Measurements from ENCODE around the gene LRRC2.
A peak's percentile ranks its signal among the peaks of the same experiment; 100 is the strongest.
"Not testable (repeated sequence)": the region's sequence is repeated elsewhere in the genome, so short reads cannot be mapped to it uniquely, and the experiment has no call there.

LRRC2 gene

DNA sequence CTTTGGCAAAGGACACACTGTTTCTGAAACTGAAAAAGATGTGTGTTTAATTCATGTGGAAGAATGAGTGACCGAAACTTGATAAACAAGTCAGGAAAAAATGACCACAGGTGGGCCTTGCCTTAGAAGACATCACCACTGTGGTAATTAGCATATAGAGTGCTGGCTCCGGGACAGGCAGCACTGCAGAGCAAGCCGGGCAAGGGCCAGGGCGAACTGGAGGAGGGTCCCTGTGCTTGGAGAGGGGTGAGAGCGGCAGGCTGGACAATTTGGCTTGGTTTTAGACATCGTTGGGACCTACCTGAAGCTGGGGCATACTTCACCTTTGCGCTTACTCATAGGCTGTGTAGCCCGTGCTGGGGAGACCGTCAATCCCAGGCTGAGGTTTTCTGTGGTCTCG, 60.1 kb downstream of the LRRC2 start:
- in situ Hi-C loops (cut with HindIII; ENCODE audit: low pct_unique_long_range_greater_than_20kb, low sequenced_read_pairs) = no loop called here
- no peak for TF ChIP-seq JUND (IDR thresholded peaks at IDR 0.05; ENCODE audit: low read depth)
- no peak for DNase-seq (ENCODE audit: low read depth in 1 of 2, low spot score in 1 of 2)

DNA sequence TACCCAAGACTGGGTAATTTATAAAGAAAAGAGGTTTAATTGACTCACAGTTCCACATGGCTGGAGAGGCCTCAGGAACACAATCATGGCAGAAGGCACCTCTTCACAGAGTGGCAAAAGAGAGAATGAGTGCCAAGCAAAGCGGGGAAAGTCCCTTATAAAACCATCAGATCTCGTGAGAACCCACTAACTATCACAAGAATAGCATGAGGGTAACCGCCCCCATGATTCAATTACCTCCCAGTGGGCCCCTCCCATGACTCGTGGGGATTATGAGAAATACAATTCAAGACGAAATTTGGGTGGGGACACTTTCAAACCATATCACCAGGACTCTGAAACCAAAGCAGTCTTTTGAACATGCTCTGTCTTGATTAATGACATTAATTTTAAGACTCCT, 61.3 kb downstream of the LRRC2 start:
- TF ChIP-seq JUND (IDR thresholded peaks at IDR 0.05; ENCODE audit: low read depth) = no peak
- in situ Hi-C loops (cut with HindIII; ENCODE audit: low pct_unique_long_range_greater_than_20kb, low sequenced_read_pairs) = no loop called here
- DNase-seq (ENCODE audit: low read depth in 1 of 2, low spot score in 1 of 2) = no peak

DNA sequence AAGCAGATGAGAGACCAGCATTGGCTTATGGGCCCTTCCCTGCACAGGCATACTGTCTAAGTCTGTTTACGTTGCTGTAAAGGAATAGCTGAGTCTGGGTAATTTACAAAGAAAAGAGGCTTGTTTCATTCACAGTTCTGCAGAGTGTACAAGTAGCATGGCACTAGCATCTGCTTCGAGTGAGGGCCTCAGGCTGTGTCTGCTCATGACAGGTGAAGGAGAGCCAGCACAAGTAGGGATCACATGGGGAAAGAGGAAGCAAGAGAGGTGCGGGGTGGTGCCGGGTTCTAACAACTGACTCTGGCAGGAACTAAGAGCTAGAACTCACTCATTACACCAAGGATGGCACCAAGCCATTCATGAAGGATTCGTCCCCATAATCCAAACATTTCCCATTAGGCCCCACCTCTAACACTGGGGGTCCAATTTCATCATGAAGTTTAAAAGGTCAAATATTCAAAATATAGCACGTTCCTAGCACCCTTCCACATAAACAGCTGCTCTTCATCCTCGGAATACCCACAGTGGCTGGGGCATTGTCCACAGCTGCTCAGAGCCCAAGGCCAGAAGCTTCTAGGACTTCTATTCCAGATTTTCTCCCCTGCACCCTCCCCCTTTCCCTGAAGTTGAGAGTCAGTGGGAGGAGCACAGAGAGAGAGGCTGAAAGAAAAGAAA, 62.8 kb downstream of the LRRC2 start:
- in situ Hi-C loops (cut with HindIII; ENCODE audit: low pct_unique_long_range_greater_than_20kb, low sequenced_read_pairs) = no loop called here
- no peak for DNase-seq (ENCODE audit: low read depth in 1 of 2, low spot score in 1 of 2)
- no peak for TF ChIP-seq JUND (IDR thresholded peaks at IDR 0.05; ENCODE audit: low read depth)

DNA sequence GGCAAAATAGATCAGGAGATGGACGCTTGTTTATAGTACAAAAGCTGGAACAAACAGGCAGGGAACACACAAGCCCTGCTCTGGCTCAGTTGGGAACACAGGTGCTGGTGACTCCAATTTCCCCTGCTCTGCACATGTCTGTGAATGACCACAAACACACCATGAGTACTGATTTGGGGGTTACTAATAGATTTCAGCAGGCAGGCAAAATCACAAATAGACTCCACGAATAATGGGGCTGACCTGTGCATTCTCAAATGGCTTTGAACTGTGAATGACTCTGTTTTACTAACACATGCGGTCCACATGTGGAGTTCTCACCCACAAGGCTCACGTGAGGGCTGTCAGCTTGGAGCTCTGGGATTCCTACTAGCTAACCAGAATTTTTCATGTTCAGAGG, 64.4 kb downstream of the LRRC2 start:
- in situ Hi-C loops (cut with HindIII; ENCODE audit: low pct_unique_long_range_greater_than_20kb, low sequenced_read_pairs) = no loop called here
- DNase-seq (ENCODE audit: low read depth in 1 of 2, low spot score in 1 of 2) = no peak
- TF ChIP-seq JUND (IDR thresholded peaks at IDR 0.05; ENCODE audit: low read depth) = no peak

DNA sequence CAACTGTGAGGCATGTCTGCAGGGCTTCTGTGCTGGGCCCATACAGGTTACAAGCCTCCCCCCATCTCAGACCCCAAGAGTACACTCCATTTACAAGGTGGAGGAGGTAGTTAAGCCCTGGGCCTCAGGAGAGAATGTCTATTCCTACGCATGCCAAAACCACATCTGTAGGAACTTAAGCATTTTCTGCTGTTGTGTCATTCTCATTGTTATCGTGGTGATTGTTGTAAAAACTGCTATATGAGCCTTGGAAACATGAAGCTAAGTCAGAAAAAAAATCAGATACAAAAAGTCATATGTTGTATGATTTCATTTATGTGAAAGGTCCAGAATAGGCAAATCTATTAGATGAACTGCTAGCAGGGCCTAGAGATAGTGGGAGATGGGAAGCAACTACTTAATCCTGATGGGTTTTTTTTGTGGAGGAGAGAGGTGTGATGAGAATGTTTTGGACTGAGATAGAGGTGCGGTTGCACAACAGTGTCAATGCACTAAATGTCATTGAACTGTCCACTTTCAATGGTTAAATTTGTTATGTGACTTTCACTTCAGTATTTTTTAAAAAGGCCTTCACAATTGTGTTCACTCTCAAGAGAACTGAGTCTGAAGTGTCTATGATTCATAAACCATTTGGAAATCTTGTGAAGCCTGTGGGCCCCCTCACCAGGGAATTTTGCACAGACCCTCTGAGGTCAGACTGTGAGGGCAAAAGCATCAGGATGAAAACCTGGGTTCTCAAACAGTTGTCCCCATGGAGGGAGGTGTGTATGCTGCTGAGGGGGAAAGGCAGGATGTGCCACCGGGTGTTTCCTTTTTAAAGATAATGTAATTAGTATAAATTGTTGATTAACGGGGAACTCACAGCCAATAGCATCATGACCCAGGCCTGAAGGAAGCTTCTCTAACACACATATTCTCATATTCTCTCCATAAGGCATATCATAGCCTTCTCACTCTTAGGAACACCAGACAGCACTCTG, 65.2 kb downstream of the LRRC2 start:
- in situ Hi-C loops (cut with HindIII; ENCODE audit: low pct_unique_long_range_greater_than_20kb, low sequenced_read_pairs) = no loop called here
- TF ChIP-seq JUND (IDR thresholded peaks at IDR 0.05; ENCODE audit: low read depth) = no peak
- no peak for DNase-seq (ENCODE audit: low read depth in 1 of 2, low spot score in 1 of 2)

DNA sequence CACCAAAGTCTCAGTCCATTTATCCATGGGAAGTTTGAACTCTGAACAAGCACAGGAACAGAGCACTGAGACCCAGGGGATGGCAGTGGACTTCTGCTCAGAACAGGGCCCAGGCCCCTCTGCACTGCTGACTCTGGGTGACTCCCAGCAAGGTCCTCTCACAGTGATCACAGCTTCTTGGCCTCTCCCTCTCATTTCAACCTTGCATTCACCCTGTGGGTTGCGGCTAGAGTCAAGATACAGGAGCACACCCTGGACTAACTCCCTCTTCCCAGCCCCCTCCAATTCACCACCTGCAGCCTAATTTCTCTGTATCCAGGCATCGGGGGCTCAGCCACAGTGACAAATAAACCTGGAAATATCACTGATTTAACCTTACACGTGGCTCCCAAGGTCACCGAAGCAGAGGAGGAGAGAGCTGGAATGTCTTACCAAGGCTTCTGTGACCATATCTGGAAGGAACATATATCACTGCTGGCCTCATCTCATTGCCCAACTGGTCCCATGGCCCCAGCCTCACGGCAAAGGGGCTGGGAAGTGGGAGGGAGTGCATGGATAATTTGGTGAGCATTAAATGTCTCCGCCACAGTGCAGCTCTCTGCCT, 67.1 kb downstream of the LRRC2 start:
- TF ChIP-seq JUND (IDR thresholded peaks at IDR 0.05; ENCODE audit: low read depth) = no peak
- in situ Hi-C loops (cut with HindIII; ENCODE audit: low pct_unique_long_range_greater_than_20kb, low sequenced_read_pairs) = no loop called here
- DNase-seq (ENCODE audit: low read depth in 1 of 2, low spot score in 1 of 2) = no peak

DNA sequence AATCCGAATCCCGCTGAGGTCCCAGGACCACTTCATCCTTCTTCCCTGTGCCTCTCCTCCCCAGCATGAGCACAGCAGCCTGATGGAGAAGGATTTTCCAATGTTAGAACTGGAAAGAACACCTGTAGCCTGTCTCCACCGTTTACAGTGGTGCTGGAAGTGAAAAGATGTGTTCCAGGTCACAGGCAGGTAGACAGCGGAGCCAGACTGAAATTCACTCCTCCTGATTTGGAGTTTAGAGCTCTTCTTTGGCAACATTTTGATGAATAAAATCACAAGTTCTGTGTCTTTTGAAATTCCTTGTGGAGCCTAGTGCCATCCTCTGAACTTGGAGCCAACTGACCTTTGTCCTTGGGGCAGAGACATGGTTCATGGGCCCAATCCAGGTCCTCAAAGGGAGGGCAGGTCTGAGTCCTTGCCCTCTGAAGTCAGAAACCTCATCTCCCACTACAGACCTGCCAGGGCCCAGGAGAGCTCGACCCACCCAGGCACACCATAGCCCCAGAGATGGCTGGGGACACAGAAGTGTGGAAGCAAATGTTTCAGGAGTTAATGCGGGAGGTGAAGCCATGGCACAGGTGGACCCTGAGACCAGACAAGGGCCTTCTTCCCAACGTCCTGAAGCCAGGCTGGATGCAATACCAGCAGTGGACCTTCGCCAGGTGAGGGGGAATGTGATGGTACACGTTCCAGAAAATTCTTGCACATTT, 68.4 kb downstream of the LRRC2 start, which contains the start of gene RTP3:
TSS of gene RTP3 (plus strand) at position 421 of the 710 bp plus-strand sequence. CDS start at position 508, 87 bp downstream.
- no peak for TF ChIP-seq JUND (IDR thresholded peaks at IDR 0.05; ENCODE audit: low read depth)
- DNase-seq (ENCODE audit: low read depth in 1 of 2, low spot score in 1 of 2) = no peak
- in situ Hi-C loops (cut with HindIII; ENCODE audit: low pct_unique_long_range_greater_than_20kb, low sequenced_read_pairs) = no loop called here

DNA sequence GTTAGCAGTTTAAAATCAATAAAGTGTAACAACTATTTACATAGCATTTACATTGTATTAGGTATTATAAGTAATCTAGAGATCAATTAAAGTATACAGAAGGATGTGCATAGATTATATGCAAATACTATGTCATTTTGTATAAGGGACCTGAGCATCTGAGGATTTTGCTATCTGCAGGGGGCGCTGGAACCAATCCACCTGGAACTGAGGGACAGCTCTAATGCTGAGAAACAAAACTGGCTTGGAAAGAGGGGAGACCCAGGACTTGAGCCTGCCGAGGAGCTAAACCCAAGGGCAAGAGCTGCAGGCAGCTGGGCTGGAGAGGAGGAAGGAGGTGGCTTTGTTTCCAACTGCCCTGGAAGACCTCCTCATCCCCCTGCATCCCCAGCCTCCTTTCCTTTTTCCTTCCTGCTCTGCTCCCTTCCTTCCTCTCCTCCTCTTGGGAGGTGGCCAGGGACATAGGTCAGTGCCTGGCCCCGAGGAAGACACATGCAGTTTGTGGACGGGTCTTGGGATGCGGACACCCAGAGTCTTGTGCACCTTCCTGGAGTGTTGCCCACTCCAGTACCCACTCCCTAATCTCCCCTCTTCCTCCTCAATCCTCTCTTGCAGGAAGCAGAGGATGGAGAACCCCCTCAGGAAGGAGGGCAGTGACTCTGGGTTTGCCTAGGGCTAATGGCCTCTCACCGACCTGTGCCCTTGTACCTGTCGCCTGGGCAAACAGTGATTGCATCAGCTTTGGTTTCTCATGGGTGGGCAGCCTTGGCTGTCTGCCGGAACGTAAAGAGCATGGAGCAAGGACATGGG, 69.2 kb downstream of the LRRC2 start:
- peak in 1 of 2 experiments; percentile 14 for DNase-seq (ENCODE audit: low read depth in 1 of 2, low spot score in 1 of 2)
- no peak for TF ChIP-seq JUND (IDR thresholded peaks at IDR 0.05; ENCODE audit: low read depth)

DNA sequence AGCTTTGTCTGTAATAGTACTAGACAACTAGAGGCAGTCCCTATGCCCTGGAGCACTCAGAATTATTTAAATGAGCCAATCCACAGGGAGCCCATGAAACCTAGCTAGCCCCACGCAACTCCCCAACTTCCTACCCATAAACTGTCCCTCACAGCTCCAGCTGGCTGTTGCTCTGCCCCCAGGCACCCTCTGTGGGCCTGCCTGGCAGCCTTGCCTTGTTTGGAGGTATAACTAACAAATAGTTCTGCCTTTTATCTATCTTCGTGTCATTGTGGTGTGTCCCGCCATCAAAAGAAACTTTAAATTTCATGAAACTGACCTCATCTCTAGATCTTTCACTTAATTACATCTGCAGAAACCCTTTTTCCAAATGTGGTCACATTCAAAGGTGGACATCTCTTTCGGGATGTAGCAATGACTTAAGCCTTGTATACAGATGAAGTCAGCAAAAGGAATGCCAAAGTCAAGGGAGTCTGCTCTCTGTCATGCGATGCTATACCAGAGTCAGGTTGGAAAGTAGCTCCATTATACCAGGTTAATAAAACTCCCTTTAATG, 70.1 kb downstream of the LRRC2 start:
- peak in 1 of 2 experiments; percentile 13 for DNase-seq (ENCODE audit: low read depth in 1 of 2, low spot score in 1 of 2)
- in situ Hi-C loops (cut with HindIII; ENCODE audit: low pct_unique_long_range_greater_than_20kb, low sequenced_read_pairs) = no loop called here
- TF ChIP-seq JUND (IDR thresholded peaks at IDR 0.05; ENCODE audit: low read depth) = no peak

More for the DNA sequence above, 69.2 kb downstream of the LRRC2 start:
- in situ Hi-C loops (cut with HindIII; ENCODE audit: low pct_unique_long_range_greater_than_20kb, low sequenced_read_pairs) = no loop called here

DNA sequence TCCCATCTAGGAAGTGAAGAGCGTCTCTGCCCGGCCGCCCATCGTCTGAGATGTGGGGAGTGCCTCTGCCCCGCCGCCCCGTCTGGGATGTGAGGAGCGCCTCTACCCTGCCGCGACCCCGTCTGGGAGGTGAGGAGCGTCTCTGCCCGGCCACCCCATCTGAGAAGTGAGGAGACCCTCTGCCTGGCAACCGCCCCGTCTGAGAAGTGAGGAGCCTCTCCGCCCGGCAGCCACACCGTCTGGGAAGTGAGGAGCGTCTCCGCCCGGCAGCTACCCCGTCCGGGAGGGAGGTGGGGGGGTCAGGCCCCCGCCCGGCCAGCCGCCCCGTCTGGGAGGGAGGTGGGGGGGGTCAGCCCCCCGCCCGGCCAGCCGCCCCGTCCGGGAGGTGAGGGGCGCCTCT, 71.6 kb downstream of the LRRC2 start:
- DNase-seq (ENCODE audit: low read depth in 1 of 2, low spot score in 1 of 2); in situ Hi-C loops (cut with HindIII; ENCODE audit: low pct_unique_long_range_greater_than_20kb, low sequenced_read_pairs): not testable (repeated sequence)

DNA sequence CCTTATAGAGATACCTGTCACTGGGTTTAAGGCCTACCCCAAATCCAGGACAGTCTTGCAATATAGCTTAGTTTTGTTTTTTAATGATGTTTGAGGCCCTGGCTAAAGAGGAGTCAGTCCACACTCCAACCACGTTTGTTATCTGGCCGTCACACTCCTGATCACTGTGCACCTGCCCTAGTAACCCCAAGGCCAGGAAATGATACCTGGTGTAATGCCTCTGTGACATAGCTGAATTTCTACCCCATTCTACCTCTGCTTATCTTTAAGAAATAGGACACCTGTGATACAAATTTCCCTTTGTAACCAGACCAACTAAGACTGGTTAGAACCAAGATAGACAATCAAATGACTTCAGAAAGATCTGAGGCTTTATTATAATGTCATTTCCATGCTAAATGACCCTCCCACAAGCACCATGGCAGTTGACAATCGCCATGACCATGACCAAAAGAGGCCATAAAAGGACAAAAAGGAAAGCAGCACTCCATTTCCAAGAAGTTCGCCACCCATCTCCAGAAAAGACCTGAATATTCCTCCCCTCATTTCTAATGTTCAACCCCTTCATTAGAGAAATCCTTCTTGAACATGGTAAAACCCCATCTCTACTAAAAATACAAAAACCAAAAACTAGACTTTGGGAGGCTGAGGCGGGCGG, 73.1 kb downstream of the LRRC2 start:
- in situ Hi-C loops (cut with HindIII; ENCODE audit: low pct_unique_long_range_greater_than_20kb, low sequenced_read_pairs) = no loop called here
- no peak for TF ChIP-seq JUND (IDR thresholded peaks at IDR 0.05; ENCODE audit: low read depth)
- no peak for DNase-seq (ENCODE audit: low read depth in 1 of 2, low spot score in 1 of 2)

Data from T47D (cell line).